Measurements from ENCODE around the gene RAB10.

The RAB10 gene

DNA sequence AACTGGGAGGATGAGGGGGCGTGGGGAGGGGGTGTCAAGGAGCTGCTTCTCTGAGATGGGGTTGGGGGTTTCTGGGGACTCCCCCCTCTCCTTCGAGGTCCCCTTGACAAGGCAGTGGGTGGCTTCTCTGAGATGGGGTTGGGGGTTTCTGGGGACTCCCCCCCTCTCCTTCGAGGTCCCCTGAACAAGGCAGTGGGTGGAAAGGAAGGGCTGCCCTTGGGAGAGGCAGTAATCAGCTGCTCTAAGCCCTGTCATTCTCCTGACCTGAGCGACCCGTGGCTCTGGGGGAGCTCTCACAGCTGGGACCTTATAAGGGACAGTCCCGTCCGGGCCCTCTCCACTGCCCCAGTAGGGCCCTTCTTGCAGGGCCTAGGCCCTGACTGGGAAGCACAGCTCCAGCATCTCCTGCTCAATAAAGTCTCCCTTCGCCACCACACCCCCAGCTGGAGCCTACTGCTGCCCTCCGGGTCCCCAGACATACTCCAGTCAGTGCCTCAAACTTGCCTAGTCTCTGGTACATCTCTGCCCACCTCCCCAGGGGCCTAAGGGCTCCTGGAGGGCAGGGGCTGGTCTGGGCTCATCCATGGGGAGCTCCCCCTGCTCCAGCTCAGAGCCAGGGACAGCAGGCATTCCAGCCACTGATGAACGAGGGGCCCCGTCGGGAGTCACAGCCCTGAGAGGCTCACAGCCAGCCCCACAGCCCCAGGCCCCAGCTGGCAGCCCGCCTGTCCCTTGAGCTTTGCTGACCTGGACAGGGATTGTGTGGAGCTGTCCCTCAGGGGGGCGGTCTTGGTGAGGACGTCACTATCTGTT lies 141.8 kb downstream of the RAB10 start:
- TF ChIP-seq, protein P1, sequence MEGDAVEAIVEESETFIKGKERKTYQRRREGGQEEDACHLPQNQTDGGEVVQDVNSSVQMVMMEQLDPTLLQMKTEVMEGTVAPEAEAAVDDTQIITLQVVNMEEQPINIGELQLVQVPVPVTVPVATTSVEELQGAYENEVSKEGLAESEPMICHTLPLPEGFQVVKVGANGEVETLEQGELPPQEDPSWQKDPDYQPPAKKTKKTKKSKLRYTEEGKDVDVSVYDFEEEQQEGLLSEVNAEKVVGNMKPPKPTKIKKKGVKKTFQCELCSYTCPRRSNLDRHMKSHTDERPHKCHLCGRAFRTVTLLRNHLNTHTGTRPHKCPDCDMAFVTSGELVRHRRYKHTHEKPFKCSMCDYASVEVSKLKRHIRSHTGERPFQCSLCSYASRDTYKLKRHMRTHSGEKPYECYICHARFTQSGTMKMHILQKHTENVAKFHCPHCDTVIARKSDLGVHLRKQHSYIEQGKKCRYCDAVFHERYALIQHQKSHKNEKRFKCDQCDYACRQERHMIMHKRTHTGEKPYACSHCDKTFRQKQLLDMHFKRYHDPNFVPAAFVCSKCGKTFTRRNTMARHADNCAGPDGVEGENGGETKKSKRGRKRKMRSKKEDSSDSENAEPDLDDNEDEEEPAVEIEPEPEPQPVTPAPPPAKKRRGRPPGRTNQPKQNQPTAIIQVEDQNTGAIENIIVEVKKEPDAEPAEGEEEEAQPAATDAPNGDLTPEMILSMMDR (IDR thresholded peaks at IDR 0.05; ENCODE audit: low read depth, low read length): no peak
- TF ChIP-seq, protein P2, sequence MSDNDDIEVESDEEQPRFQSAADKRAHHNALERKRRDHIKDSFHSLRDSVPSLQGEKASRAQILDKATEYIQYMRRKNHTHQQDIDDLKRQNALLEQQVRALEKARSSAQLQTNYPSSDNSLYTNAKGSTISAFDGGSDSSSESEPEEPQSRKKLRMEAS (IDR thresholded peaks at IDR 0.05; ENCODE audit: low read depth, low read length): no peak
- TF ChIP-seq MYC (IDR thresholded peaks at IDR 0.05; ENCODE audit: low read depth, low read length): no peak
- no peak for TF ChIP-seq POLR2A (IDR thresholded peaks at IDR 0.05; ENCODE audit: extremely low read depth, insufficient read length)
- DNase-seq (ENCODE audit: low read depth): no peak
- H3K4me3 ChIP-seq (ENCODE audit: low read depth, low read length): no peak overlapping the region

DNA sequence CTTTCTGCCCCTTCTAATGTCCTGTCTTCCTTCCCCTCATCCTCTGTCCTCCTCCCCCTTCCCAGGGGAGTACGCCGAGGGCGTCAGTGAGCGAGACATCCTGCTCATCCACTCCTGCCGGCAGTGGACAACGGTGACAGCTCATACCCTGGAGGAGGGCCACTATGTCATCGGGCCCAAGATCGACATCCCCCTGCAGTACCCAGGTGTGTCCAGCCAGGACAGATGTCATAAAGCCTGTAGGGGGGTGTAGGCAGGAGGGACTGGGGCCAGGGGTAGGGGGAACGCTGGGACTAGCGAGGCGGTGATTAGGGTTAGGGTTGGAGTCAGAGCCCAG lies 142.4 kb downstream of the RAB10 start:
- DNase-seq (ENCODE audit: low read depth): no peak
- TF ChIP-seq, protein P1 (IDR thresholded peaks at IDR 0.05; ENCODE audit: low read depth, low read length): no peak
- TF ChIP-seq MYC (IDR thresholded peaks at IDR 0.05; ENCODE audit: low read depth, low read length): no peak
- TF ChIP-seq, protein P2 (IDR thresholded peaks at IDR 0.05; ENCODE audit: low read depth, low read length): no peak
- no peak for TF ChIP-seq POLR2A (IDR thresholded peaks at IDR 0.05; ENCODE audit: extremely low read depth, insufficient read length)
- no peak overlapping the region for H3K4me3 ChIP-seq (ENCODE audit: low read depth, low read length)

DNA sequence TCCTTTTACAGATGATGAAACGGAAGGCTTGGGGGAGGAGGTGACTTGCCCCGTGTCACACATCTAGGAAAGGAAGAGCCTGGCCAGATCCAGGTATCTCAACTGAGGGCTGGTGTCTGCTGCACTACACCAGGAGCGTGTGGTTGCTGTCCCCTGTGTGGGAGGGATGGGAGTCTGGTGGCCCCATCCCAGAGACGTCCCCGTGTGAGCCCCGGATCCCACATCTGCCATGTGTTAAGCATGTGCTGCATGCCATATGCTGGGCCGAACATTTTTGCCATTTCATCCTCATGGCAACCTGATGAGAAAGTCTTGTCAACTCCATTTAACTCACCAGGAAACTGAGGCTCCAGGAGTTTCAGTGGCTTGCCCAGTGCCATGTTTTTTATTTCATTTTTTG lies 143.2 kb downstream of the RAB10 start:
- DNase-seq (ENCODE audit: low read depth): no peak
- no peak overlapping the region for H3K4me3 ChIP-seq (ENCODE audit: low read depth, low read length)
- TF ChIP-seq MYC (IDR thresholded peaks at IDR 0.05; ENCODE audit: low read depth, low read length): no peak
- TF ChIP-seq, protein P2 (IDR thresholded peaks at IDR 0.05; ENCODE audit: low read depth, low read length): 0 out of 2 replicates have a peak, but pooled peaks have one; percentile 30

DNA sequence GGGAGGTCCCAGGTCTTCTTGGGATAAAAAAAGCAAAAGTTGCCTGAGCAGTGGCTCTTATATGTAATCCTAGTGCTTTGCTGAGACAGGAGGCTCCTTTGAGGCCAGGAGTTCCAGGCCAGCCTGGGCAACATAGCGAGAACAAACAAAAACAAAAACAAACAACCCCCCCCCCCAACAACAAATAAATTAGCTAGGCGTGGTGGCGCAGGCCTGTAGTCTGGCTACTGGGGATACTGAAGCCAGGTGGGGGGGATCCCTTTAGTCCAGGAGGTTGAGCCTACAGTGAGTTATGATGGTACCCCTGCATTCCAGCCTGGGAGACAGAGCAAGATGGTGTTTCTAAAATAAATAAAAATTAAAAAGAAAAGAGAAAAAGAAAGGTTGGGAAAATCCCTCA lies 144.4 kb downstream of the RAB10 start:
- H3K4me3 ChIP-seq (ENCODE audit: low read depth, low read length): no peak overlapping the region
- TF ChIP-seq MYC (IDR thresholded peaks at IDR 0.05; ENCODE audit: low read depth, low read length): no peak
- TF ChIP-seq, protein P1 (IDR thresholded peaks at IDR 0.05; ENCODE audit: low read depth, low read length): no peak
- TF ChIP-seq, protein P2 (IDR thresholded peaks at IDR 0.05; ENCODE audit: low read depth, low read length): no peak
- TF ChIP-seq POLR2A (IDR thresholded peaks at IDR 0.05; ENCODE audit: extremely low read depth, insufficient read length): no peak
- DNase-seq (ENCODE audit: low read depth): no peak

DNA sequence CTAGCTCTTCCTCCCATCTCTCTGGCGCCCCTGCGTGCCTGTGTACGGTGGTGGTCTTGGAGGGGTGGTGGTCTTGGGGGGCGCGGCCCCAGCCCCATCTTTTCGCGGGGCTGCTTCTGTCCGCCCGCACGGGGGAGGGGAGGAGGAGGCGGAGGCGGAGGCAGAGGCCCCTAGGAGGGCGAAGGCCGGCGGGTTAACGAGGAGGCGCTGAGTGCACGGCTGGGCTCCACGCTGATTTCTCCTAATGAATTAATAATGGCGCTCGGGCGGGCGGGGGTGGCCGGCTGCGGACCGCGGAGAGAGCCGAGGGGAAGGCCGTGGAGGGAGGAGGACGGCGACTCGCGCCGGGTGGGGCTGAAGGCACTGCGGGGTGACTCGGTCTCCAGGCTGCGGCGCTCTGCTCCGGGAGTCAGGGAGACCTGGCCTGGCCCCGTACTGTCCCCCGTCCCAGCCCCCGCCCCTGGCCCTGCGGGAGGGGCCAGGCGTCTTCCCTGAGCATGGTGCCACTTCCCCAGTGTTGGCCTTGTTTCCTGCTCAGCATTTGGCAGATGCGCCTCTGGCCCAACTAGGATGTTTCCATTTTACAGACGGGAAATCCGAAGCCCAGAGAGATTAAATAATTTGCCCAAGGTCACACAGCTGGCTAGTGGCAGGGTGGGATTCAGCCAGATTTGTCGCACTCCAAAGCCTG lies 145.0 kb downstream of the RAB10 start:
- H3K4me3 ChIP-seq (ENCODE audit: low read depth, low read length): peak overlapping the region; percentile 49
- TF ChIP-seq, protein P1 (IDR thresholded peaks at IDR 0.05; ENCODE audit: low read depth, low read length): no peak
- no peak for TF ChIP-seq POLR2A (IDR thresholded peaks at IDR 0.05; ENCODE audit: extremely low read depth, insufficient read length)
- no peak for TF ChIP-seq MYC (IDR thresholded peaks at IDR 0.05; ENCODE audit: low read depth, low read length)
- TF ChIP-seq, protein P2 (IDR thresholded peaks at IDR 0.05; ENCODE audit: low read depth, low read length): no peak

DNA sequence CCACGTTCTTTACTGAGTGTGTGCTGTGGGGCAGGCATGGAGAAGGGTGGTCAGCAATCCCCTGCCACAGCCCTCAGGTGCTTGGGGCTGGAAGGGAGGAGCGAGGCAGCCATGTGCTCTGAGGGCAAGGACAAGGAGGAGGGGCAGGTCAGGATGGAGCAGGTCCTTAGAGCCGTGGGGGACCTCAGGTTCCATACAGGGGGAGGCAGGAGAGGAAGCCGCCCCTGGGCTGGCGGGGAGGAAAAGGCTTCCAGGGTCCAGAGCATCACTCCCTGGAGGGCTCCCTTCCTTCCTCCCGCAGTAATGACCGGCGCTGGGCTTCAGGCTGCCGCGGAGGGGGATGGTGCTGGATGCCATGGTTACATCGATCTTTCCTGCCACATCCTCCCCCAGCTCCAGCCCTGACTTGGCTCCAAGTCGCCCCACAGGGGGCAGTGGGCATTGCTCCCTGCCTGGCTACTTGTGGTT lies 145.6 kb downstream of the RAB10 start:
- no peak for TF ChIP-seq POLR2A (IDR thresholded peaks at IDR 0.05; ENCODE audit: extremely low read depth, insufficient read length)
- TF ChIP-seq, protein P2 (IDR thresholded peaks at IDR 0.05; ENCODE audit: low read depth, low read length): peak; percentile 34; the same call in 1 of the 2 replicates
- peak; percentile 65 for DNase-seq (ENCODE audit: low read depth)
- peak overlapping the region; percentile 49 for H3K4me3 ChIP-seq (ENCODE audit: low read depth, low read length)

More for the DNA sequence above, 145.0 kb downstream of the RAB10 start:
- peak; percentile 70 for DNase-seq (ENCODE audit: low read depth)

Measured in NB4 (cell line).